ENCODE data around the gene TMEM100.

TMEM100 gene

DNA sequence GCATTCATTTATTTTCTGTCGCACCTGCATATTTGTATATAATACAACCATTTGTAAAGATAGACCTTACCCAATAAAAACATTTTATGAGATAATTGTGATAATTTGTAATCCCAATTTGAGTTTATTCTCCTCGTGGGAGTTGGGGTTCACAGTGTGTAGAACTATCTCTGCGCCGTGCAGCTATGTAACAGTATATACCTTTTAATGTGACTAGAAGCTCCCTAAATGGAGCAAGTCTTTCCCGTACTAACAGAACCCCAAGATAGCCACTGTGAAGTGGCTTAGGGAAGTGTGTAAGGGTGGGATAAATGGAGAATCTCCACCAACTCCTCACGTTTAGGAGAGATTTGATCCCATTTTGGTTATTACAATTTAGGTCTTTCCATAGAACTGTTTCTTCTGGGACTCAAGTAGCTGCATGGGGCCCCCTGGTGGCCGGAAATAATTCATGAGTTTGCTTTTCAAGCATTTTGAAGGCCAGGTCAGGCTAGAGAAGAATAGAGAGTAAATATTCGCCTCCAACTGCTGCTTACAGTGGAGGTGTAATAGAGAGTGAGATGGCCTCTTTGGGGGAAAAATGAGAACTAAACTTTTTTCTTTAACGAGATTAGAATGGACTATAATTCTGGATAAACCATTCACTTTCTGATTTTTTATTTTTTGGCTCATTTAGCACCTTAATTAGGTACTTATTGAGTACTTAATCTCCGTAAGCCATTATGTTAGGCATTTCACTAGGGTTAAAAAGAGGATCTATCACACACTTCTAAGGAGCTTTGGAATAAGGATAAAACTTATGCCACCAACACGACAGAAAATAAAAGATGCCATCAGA is 4.5 kb downstream of the TMEM100 start:
- DNase-seq: no peak

DNA sequence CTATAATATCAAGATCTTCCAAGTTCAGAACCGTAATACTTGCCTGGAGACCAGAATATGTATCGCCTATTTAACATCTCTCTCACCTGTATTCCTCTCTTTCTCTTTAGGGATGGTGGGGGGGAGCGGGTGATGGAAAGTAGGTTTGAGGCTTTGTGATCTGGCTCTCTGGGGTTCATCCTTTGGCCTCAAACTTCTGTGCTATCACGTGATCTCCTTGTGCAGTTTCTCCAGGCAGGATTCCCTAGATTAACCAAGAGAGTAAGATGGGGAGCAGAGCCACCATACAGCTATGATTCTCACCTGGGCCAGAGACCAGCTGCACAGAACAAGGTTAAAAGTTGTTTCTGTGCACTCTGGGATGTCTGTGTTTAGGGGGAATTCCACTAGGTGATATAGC is 5.2 kb downstream of the TMEM100 start:
- DNase-seq: no peak

DNA sequence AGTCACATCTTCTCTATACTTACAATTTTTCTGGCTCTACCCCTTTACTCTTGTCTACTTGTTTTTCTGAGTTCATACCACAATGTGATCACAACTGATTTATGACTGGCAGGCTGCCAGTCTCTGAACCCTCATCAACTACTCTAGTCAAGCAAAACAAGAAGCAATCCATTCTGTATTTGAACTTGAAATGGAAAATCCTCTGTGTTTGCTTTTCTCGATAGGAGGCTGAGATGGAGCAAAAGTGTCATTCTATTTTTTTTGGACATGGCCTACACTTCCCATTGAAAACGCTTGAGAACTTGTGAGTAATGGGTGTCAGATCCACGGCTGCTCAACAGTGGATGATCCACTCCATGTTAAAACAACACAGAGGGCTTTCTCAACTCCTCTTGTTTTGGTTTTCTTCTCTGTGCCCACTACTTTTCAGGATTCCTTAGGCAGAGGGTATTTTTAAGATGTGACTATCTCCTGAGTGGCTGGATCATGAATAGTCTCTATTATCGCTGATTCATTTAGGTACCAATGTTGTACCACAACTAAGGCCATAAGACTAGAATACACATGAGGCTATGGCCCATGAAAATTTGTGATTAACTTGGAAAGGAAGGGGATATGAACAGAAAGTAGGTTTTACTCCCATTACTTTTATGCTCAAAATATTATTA is 11.7 kb downstream of the TMEM100 start:
- DNase-seq: no peak

DNA sequence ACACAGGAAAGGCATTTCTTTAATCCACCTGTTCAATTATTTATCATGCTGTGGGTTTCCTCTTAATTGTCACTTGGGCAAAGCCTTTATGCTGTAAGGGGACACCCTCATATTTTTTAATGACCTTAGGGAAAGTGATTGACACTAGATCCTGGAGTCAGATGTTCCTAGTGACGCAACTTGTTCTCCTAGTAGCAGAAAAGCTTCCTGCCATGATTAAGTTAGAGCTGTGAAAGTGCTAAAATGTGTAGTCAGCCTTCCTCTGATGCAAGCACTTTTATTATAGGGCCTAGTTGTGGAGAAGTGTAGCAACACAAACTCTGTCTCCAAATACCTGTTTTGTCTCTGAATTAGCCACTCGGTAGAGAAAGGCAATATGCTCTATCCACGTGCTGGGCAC is 12.3 kb downstream of the TMEM100 start:
- DNase-seq: no peak

DNA sequence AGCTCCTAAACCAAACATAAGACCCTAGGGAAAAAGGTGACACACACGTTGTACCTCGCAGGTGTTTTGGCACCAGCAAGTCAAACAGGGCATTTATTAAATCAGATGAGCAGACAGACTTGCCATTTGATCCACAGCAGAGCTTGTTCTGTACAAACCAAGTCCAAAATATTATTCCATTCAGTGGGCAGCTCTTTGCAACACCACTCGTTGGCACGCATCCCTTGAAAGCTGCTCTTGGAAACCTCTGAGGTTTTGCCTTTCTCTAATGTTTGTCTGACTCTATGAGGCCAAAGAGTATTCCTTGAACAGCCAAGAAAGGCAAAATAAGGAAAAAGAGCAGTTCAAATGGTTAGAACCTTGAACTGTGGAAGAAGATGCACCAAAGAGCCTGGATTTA is 12.7 kb downstream of the TMEM100 start:
- no peak for DNase-seq

DNA sequence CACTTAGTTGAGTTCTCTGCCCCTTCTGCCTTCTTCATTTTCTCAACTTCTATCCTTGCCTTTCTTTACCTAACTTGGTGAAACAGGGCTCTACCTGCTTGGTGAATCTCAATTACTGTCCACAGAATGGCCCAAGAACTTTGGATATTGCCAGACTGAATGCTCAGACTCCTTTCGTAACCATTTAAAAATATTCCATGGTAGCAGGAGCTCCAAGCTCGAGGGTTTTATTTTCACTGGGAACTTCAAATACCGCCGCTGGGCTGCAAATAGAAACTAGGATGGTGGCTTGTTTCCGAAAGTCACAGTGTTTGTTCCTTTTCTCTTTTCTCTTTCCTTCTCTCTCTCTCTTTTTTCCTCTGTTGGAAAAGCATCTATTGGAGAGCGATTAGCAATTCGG is 13.2 kb downstream of the TMEM100 start:
- no peak for DNase-seq

DNA sequence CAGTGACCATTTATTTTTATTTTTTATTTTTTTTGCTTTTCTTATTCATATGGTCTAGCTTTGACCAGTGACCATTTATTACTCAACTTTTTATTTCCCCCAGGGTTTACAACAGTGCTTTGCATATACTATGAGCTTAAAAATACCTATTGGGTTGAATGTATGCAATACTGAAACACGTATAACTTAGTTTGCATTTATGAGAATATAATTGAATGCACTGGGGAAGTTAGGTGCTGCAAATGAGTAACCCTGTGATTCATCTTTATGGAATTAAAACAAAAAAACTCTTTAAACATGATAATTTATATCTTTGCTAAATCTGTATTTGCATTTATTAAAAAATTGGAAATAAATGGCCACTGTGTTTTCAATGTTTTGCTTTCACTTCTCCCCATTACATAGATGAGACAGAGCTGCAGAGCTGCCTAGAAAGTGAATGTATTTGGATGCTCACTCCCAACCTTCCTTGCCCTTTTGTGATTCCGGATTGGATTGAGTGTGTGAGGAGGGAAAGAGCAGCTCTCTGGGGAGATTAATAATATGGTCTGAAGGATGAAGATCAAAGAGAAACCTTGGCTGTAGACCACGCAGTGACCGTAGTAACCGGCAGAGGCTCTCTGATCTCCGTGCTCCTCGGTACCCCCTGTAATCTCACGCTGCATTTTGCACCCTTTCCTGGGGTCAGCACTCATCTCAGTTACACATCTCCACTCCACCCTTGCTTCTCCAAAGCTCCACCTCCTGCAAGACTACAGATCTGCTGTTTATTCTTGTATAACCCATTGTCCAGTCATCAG is 14.3 kb downstream of the TMEM100 start:
- DNase-seq: no peak

DNA sequence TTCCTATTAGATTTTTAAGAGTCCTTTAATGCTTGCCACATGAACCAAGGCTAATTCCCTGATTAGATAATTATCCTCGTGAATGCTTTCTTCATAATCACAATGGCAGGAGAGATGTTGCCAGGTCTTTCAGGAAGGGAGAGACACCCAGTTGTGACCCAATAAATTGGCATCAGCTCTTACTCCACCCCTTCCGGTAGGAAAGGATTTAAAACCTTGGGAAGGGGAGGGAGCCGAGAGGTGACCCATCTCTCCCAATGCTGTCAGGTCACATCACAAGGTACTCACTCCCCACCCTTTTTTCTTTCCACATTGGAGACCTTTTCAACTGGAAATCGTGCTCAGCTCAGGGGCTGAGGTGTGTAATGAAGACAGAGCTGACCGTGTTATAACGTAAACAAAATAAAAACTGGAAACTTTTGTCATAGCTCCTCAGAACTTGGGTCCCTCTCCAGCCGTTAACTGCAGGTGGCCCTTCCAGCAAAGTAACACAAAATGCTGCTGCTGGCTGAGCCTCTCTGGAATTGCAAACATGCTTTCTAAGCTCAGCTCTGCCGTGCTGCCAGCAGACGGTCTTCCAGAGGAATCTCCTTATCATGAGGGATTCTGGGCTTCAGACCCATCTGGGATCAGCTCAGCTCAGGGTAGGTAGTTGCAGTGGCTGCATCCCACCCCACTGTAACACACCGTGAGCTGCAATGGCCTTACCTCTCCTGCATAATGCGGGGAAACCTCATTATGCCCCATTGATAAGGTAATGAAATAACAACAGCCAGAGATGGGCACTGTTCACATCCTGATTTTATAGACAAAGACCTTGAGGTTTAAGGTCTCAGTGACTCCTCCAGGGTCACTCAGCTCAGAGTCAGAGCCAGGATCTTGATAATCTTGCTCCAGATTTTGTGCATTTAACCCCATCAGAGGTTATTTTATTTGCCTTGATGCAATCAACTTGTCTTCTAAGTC is 15.6 kb downstream of the TMEM100 start:
- DNase-seq: no peak

DNA sequence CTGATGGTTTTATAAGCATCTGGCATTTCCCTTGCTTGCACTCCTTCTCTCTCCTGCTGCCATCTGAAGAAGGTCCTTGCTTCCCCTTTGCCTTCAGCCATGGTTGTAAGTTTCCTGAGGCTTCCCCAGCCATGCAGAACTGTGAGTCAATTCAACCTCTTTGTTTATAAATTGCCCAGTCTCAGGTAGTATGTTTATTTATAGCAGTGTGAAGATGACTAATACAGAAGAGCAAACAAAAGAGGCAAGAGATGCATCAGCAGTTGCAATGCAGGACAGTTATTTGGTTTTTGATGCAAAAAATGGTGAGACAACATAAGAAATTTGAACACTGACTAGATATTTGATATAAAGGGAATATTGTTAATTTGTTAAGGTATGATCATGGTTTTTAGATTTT is 16.8 kb downstream of the TMEM100 start:
- no peak for DNase-seq

DNA sequence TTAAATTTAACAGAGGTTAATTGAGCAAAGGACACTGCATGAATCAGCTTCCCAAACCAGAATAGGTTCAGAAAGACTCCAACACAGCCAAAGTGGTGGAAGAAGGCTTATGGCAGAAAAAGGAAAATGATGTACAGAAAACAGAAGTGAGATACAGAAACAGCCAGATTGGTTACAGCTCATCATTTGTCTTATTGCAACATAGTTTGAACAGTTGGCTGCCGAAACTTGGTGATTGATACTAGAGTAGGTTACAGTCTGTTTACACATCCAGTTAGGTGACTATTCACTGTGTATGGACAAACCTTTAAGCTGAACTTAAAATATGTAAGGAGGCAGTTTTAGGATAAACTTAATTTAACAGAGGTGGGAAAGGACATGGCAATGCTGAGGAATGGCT is 18.3 kb downstream of the TMEM100 start:
- DNase-seq: no peak

DNA sequence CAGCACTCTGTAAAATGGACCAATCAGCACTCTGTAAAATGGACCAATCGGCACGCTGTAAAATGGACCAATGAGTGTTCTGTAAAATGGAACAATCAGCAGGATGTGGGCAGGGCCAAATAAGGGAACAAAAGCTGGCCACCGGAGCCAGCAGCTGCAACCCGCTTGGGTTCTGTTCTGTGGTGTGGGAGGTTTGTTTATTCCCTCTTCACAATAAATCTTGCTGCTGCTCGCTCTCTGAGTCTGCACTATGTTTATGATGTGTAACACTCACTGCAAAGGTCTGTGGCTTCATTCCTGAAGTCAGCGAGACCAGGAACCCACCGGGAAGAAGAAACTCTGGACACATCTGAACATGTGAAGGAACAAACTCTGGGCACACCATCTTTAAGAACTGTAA is 20.5 kb downstream of the TMEM100 start:
- no peak for DNase-seq

DNA sequence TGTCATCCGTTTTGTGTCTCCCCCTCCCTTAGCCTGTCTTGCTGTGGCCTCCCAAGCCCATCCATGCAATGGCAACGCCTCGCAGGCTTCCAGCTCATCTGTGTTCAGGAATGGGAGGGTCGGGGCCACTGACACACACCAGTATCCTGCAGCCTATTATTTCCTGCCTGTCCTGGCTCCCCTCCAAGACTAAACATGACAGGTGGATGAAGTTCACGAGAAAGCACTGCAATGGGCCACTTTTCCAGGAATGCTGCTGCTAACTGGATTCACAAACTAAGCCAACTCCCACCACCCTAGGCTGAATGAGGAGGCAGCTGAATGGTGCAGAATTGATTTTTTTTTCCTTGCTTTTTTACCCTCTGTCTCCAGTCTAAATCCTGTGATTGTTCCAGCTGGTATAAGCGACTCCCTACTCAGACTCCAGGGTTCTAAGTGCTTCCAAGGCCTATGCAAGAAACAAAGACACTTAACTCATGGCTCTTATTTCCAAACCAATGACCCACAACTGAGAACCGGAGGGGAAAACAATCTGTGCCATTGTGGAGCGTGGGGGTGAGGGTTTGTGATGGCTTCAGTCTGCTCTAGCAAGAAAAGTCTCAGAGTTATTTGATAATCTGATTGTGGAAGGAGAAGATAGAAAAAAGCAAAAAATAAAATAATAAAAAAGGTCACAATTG is 23.3 kb downstream of the TMEM100 start:
- DNase-seq: no peak

DNA sequence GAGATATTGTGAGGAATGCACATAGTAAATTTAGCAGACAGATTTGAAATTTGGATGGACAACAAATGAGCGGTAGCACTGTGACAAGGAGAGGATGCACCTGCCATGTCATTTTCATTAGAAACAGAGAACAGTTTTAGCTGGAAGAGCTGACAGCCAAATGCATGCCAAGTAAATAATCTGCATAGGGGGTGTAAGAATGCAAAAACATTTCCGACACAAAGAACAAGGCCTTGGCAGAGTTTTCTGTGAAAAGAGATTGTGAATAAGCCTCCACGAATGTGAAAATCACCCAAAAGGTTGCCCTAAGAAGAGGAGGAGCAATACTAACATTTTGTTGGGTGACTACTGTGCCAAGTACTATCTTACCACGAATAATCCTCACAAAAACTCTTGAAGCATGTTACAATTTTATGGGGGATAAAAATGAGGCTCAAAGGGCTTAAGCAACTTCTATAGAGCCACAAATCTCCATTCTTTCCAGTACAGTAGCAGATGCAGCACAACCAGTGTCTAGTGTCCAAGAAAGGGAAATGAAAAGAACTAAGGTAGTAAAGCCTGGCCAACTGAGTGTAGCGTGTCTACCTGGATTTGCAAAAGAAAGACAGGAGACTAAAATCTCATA is 28.3 kb downstream of the TMEM100 start:
- DNase-seq: no peak

DNA sequence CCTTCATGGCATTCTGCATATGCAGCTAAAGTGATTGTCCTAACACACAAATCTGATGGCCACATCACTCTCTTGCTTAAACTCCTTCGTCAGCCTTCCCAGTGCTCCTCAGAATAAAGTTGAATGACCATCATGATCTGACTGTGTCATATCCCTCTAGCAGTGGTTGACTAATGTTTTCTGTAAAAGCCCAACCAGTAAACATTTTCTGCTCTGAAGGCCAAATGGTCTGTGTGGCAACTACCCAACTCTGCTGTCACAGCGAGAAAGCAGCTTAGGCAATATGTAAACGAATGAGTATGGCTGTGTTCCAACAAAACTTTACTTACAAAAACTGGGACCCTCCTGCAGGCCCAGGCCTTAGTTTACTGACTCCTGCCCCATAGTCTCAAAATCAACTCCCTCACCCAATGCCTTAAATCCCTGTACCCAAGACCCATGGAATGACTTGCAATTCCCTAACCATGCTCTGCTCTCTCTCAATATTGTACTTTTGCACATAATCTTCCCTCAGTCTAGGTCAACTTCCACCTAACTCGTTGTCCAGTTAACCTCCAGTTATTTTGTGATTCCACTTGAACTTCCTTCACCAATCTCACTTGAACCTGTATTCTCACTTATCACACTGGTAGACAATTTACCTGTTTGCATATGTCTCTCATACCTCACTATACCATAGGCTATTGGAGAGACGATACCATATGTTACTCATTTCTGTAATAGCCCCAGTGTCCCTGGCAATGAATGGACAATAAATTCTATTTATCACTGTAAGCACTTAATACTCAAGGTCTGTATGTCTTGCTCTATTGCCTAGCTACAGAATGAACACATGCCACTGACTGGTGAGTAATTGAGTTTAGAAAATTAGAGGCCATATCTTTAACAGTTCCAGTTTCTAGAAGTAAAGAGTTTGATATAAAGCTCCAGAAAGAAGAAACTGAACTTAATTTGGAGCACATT is 29.1 kb downstream of the TMEM100 start:
- no peak for DNase-seq

DNA sequence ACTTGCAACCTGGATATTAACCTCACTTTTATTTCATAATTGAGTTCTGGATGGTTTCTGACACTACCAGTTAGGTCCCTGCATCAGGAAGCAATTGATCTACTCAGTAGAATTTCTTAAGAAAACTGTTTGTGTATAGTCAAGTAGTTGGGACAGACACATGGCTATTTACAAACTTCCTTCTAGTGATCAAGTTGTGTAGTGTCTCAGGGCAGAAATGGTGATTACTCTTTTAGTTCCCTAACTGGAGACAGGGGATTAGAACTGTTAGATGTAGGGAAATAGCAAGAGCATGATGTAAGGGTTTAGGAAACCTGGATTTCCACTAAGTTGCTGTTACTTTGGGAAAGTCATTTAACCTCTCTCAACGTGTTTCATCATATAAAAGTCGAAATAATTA is 30.4 kb downstream of the TMEM100 start:
- no peak for DNase-seq

DNA sequence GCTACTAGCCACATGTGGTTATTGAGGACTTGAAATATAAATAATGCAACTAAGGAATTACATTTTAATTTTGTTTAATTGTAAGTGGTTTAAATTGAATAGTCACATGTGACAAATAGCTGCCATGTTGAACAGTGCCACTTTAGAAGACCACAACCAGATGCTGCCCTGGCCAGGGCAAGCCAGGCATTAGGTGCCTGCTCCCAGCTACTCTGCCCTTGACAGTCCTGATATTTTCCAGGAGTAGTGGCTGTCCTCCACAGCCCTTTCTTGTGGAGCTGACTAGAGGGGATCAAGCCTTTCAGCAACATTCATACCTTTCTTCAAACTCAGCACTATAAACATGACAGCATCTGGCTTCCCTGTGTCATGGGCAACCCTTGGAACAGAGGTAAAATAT is 31.0 kb downstream of the TMEM100 start:
- no peak for DNase-seq

DNA sequence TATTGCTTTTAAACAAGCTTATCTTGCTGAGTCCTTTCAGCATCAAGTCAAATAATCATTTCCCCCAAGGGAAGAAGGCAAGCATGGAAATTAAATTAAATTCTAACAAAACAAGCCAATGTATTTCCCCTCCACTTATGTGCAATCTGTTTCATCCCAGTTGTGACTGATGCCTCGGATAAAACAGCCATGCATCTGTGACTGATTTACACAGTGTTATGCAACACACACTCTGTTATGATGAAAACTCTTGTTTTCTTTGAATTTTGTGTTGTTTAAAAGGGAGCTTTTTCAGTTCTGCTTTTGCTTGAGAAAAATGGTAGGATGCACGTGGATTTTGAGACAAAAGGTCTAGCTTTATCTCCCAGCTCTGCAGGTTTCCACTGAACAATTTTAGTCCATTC is 32.6 kb downstream of the TMEM100 start:
- no peak for DNase-seq

DNA sequence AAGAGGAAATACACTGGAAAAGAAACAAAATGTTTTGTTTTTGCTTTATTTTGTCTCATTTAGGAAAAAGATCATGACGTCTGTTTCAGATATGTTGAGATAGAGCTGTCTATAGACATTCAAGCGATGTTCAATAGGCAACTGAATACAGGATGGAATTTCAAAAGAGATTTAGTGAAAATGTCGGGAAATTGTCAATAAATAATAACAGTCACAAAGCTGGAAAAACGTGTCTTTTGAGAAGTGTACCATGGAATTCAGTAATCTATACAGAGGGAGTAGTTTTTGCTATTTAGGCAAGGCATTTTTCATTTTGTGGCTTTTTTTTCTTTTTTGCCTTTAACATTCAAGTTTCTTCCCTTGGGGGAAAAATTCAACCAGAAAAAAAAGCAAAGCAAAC is 33.0 kb downstream of the TMEM100 start:
- DNase-seq: no peak

DNA sequence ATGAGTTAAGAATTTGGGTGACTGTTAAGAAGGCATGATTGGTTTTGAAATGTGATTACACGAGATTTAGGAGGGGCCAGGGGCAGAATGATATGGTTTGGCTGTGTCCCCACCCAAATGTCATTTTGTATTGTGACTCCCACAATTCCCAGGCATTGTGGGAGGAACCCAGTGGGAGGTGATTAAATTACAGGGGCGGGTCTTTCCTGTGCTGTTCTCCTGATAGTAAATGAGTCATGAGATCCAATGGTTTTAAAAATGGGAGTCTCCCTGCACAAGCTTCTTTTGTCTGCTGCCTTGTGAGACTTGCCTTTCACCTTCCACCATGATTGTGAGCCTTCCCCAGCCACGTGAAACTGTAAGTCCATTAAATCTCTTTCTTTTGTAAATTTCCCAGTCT is 34.6 kb downstream of the TMEM100 start:
- no peak for DNase-seq

DNA sequence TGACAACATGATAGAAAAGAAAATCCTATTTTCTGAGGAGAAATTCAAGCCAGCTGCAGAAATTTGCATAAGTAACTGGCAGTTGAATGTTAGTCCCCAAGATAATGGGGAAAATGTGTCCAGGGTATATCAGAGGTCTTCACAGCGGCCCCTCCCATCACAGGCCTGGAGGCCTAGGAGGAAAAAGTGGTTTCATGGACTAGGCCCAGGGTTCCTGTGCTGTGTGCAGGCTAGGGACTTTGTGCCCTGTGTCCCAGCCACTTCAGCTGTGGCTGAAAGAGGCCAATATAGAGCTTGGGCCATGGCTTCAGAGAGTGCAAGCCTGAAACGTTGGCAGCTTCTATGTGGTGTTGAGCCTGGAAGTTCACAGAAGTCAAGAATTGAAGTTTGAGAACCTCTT is 35.6 kb downstream of the TMEM100 start:
- no peak for DNase-seq

Data from NCI-H1105 (cell line).